ENCODE measurements around the gene DACH1. TPM values are rescaled to one million over a fixed set of nuclear protein-coding genes. Genes with fewer than 3 reads are reported as not detected.

The DACH1 gene
- total RNA-seq, 1 donor from 2014 or later = not detected

DNA sequence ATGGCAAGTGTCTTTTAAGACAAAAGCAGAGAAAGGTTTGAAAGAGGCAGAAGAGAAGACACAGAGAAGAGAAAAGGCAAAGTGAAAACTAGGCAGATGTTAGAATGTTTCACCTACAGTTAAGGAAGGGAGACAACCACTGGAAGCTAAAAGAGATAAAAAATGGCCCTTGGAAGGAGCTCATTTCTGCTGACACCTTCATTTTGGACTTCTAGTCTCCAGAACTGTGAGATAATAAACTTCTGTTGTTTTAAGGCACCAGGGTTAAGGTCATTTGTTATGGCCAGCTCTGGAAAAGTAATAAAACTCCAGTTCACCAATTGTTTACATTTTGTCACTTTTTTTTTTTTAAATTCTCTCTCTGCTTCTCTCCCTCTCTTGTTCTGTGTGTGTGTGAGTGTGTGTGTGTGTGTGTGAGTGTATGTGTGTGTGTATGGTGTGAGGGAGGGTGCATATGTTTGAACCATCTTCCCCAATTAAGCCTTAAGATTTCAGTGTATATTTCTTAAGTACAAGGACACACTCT, 374.6 kb downstream of the DACH1 start:
- DNase-seq (ENCODE audit: low read depth) (no peak), FAIRE-seq (no peak)
- no peaks in the 10 kb centered on the region for H3K36me3 ChIP-seq (ENCODE audit: control insufficient read depth, insufficient read depth, low read length)

DNA sequence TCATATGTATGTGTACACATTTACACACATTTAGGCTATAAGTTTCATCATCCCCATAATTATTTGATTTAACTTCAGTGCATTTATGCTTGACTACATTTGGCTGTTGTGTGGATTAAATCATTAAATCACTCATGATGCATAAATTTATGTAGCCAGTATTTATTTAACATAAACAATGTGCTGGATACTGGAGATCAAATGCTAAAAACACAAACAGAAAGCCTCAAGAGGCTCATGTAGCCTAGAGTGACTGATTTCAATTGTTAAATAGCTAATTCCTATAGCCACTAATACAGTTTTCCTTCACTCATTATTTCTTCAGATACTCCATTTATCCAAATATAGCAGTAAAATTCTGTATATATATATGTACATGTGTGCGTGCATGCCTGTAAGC, 376.0 kb downstream of the DACH1 start:
- Histone ChIP-seq H3K36me3 (ENCODE audit: control insufficient read depth, insufficient read depth, low read length) (no peaks in the 10 kb centered on the region), H3K4me3 (ENCODE audit: low read depth, low read length) (no peak overlapping the region), H3K27me3 (ENCODE audit: control insufficient read depth, insufficient read depth, low read length) (no peaks in the 10 kb centered on the region)
- DNase-seq (ENCODE audit: low read depth) (no peak), FAIRE-seq (no peak)
- no peak for TF ChIP-seq CTCF (IDR thresholded peaks at IDR 0.05; ENCODE audit: insufficient read depth, low read length, severe bottlenecking)

More for the DNA sequence above, 374.6 kb downstream of the DACH1 start:
- no peaks in the 10 kb centered on the region for H3K27me3 ChIP-seq (ENCODE audit: control insufficient read depth, insufficient read depth, low read length)
- TF ChIP-seq CTCF (IDR thresholded peaks at IDR 0.05; ENCODE audit: insufficient read depth, low read length, severe bottlenecking) = no peak
- H3K4me3 ChIP-seq (ENCODE audit: low read depth, low read length) = no peak overlapping the region

GRCh38 chr13:71489041-71489440, 378.0 kb downstream of the DACH1 start:
- no peak overlapping the region for H3K4me3 ChIP-seq (ENCODE audit: low read depth, low read length)
- DNase-seq (ENCODE audit: low read depth) (no peak), FAIRE-seq (no peak)
- H3K36me3 ChIP-seq (ENCODE audit: control insufficient read depth, insufficient read depth, low read length) = no peaks in the 10 kb centered on the region
- TF ChIP-seq CTCF (IDR thresholded peaks at IDR 0.05; ENCODE audit: insufficient read depth, low read length, severe bottlenecking) = no peak
- no peaks in the 10 kb centered on the region for H3K27me3 ChIP-seq (ENCODE audit: control insufficient read depth, insufficient read depth, low read length)

DNA sequence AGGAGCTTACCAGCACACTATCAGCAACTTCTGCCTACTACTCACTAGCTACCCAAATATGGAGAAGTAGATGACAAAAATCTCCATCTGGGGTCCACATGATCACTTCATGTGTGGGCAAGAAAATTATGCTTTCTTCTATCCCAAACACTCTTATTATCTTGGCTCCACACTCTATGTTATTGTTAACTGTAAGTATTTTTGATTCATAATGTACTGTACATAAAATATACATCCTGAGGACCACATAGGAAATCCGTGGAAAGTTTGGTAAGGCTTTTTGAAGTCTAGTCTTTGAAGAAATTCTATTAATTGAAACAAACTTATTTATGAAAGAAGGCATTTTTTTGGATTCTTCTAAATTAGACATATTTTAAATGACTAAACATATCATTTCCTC, 378.8 kb downstream of the DACH1 start:
- Histone ChIP-seq H3K27me3 (ENCODE audit: control insufficient read depth, insufficient read depth, low read length) (no peaks in the 10 kb centered on the region), H3K36me3 (ENCODE audit: control insufficient read depth, insufficient read depth, low read length) (no peaks in the 10 kb centered on the region), H3K4me3 (ENCODE audit: low read depth, low read length) (no peak overlapping the region)
- FAIRE-seq = no peak
- no peak for TF ChIP-seq CTCF (IDR thresholded peaks at IDR 0.05; ENCODE audit: insufficient read depth, low read length, severe bottlenecking)
- DNase-seq (ENCODE audit: low read depth) = no peak

DNA sequence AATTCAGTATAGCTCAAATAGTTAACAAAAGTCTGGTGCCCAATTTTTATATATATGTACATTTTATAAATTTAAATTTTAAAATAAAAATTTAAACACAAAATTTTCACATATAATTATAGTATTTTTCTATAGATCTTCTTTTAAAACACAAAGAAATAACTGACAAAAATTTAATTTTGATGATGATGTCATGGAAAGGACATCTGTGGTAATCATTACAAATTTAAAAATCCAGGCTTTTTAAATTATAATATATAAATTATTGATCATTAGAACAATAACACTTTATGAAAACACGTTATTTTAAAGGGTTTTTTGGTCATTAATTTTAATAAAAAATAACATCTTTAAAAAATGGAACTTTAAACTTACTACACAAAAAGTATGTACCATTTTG, 381.1 kb downstream of the DACH1 start:
- FAIRE-seq (no peak), DNase-seq (ENCODE audit: low read depth) (no peak)
- H3K27me3 ChIP-seq (ENCODE audit: control insufficient read depth, insufficient read depth, low read length) = no peaks in the 10 kb centered on the region
- no peak for TF ChIP-seq CTCF (IDR thresholded peaks at IDR 0.05; ENCODE audit: insufficient read depth, low read length, severe bottlenecking)
- no peaks in the 10 kb centered on the region for H3K36me3 ChIP-seq (ENCODE audit: control insufficient read depth, insufficient read depth, low read length)
- H3K4me3 ChIP-seq (ENCODE audit: low read depth, low read length) = no peak overlapping the region

- Histone ChIP-seq H3K36me3 (ENCODE audit: control insufficient read depth, insufficient read depth, low read length) (no peaks in the 10 kb centered on the region), H3K4me3 (ENCODE audit: low read depth, low read length) (no peak overlapping the region), H3K27me3 (ENCODE audit: control insufficient read depth, insufficient read depth, low read length) (no peaks in the 10 kb centered on the region)
- DNase-seq (ENCODE audit: low read depth) (no peak), FAIRE-seq (no peak)
- no peak for TF ChIP-seq CTCF (IDR thresholded peaks at IDR 0.05; ENCODE audit: insufficient read depth, low read length, severe bottlenecking)
These were observed 383.3 kb downstream of the DACH1 start for GRCh38 chr13:71483733-71484132.

All from bronchial epithelial cell (primary cell).